Mucosa of descending colon (tissue), 3 donors: Measurements from ENCODE around the gene BCL10. TPM values are rescaled to one million over a fixed set of nuclear protein-coding genes. Genes with fewer than 3 reads are reported as not detected.

ENCODE experiments used
- ATAC-seq: fragments of 200-7000 bp; cut with Tn5 transposase; one replicate; pipeline ENCODE4 v1.9.1; 2020; ENCODE audit warnings: mild to moderate bottlenecking, moderate library complexity
- DNase-seq, 3 donors: peaks; one replicate each; pipeline ENCODE4 v3.0.0-alpha.2; 2020
- H3K36me3 ChIP-seq: fragments of 200-600 bp; one replicate; pipeline ENCODE4 v1.8.0; 2021; ENCODE audit warnings: low read depth, mild to moderate bottlenecking
- H3K4me1 ChIP-seq: fragments of 200-600 bp; one replicate; pipeline ENCODE4 v1.8.0; 2021; ENCODE audit warnings: low read depth, mild to moderate bottlenecking
- H3K4me3 ChIP-seq: fragments of 200-600 bp; one replicate; pipeline ENCODE4 v1.8.0; 2021; ENCODE audit warnings: mild to moderate bottlenecking
- H3K9me3 ChIP-seq: fragments of 200-600 bp; one replicate; pipeline ENCODE4 v1.8.0; 2021; ENCODE audit warnings: mild to moderate bottlenecking
- intact Hi-C, 2 donors: fragments of 100-400 bp; cut with DNase I in 1 of 2; cut with micrococcal nuclease in 1 of 2; formaldehyde crosslinking; loops; one replicate each; pipeline versions ENCODE4 v1.11.0 to v1.11.1; 2022; cut with DNase I, micrococcal nuclease
- total RNA-seq, 3 donors: library from RNA; stranded (reverse); fragmentation: NEBNext Ultra II Directional in 2 of 3; extraction: Animal tissue kit (Norgen Biotek cat#: 25700) in 2 of 3; gene quantifications; one replicate each; pipeline versions ENCODE4 v1.2.1 to v1.2.4, GENCODE V29; 2021 to 2023
- TF ChIP-seq, protein P1 (sequence below): fragments of 200-600 bp; IDR thresholded peaks from one replicate; pipeline ENCODE4 v1.8.0; 2022; ENCODE audit warnings: antibody characterized with exemption, mild to moderate bottlenecking
- donor health status: DM: no; HTN: no; CAD: no; lungs with moderate emphysema.
- donor health status: DM: no; HTN: no; CAD: no.
- donor health status: DM: no; HTN: yes; CAD: no.

Gene BCL10
- total RNA-seq, 3 donors from 2014 or later: 63.5 to 128 (median 121) TPM

DNA sequence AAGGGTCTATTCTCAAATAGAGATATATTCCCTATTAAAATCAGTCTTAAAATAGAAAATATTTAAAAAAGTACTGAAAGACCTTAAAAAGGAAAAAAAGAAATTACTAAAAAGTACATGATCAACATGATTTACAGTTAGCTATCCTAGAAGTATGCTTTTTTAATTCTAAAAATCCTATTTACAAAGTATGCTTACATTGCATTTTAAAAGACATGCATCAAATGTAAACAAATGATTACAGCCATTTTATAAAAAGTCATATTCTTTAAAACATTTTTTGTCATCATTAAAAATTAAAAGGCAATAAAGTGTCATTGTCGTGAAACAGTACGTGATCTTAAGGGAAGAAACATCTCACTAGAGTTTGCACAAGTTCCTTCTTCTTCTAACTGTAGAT lies 9.1 kb downstream of the BCL10 start:
- DNase-seq (no peak), ATAC-seq (no peak)
- intact Hi-C loops: no loop called here
- Histone ChIP-seq H3K9me3 (no peaks in the 10 kb centered on the region), H3K4me1 (peaks cover 27% of the 10 kb centered on the region), H3K36me3 (peaks cover 14% of the 10 kb centered on the region), H3K4me3 (no peak overlapping the region)
- TF ChIP-seq, protein P1, sequence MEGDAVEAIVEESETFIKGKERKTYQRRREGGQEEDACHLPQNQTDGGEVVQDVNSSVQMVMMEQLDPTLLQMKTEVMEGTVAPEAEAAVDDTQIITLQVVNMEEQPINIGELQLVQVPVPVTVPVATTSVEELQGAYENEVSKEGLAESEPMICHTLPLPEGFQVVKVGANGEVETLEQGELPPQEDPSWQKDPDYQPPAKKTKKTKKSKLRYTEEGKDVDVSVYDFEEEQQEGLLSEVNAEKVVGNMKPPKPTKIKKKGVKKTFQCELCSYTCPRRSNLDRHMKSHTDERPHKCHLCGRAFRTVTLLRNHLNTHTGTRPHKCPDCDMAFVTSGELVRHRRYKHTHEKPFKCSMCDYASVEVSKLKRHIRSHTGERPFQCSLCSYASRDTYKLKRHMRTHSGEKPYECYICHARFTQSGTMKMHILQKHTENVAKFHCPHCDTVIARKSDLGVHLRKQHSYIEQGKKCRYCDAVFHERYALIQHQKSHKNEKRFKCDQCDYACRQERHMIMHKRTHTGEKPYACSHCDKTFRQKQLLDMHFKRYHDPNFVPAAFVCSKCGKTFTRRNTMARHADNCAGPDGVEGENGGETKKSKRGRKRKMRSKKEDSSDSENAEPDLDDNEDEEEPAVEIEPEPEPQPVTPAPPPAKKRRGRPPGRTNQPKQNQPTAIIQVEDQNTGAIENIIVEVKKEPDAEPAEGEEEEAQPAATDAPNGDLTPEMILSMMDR: no peak

DNA sequence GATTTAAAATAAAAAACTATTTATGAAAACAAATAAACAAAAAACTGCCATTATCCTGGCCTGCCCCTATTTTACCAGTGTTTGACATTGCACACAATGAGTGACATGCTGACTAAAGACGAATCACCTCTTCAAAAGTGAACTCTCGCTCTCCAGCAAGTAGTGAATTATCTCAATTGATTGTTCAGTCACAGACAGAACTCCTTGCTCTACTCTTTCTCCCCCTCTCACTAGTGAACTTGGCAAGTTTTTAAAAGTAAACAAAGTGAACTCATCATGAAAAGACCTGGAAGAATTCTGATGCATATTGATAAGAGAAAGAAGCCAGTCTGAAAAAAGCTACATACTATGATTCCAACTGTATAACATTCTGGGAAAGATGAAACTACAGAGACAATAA lies 12.3 kb downstream of the BCL10 start:
- ATAC-seq: no peak
- no peak overlapping the region for H3K4me3 ChIP-seq
- no peaks in the 10 kb centered on the region for H3K9me3 ChIP-seq
- peaks cover 7% of the 10 kb centered on the region for H3K36me3 ChIP-seq
- TF ChIP-seq, protein P1: no peak
- intact Hi-C loops: loop anchor here in 1 of 2 donors (5.0 kb wide), 2 partner anchors 267 to 322 kb away; partner anchors contain the start of gene MCOLN2
- peaks cover 5% of the 10 kb centered on the region for H3K4me1 ChIP-seq
- no peak for DNase-seq

DNA sequence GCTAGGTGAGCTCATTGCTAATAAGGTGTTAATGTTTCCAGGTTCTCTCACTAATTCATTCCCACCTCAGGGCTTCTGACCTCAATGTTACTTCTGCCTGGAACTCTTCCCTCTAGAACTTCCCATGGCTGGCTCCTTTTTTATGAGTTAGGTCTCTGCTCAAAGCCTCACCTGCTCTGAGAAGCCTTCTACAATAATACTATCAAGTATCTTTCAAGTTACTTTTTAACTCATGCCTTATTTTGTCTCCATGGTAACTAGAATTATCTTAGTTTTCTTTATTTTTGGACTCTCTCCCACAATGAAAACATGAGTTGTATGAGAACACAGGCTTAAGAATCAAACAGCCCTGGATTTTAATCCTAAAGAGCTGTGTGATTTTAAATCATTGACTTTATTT lies 13.4 kb downstream of the BCL10 start:
- DNase-seq (no peak), ATAC-seq (peak; percentile 6)
- intact Hi-C loops: loop anchor here in 1 of 2 donors (5.0 kb wide), 2 partner anchors 266 to 321 kb away; partner anchors contain the start of gene MCOLN2
- TF ChIP-seq, protein P1: no peak
- Histone ChIP-seq H3K4me1 (peaks cover 11% of the 10 kb centered on the region), H3K4me3 (no peak overlapping the region), H3K36me3 (peaks cover 4% of the 10 kb centered on the region), H3K9me3 (no peaks in the 10 kb centered on the region)

DNA sequence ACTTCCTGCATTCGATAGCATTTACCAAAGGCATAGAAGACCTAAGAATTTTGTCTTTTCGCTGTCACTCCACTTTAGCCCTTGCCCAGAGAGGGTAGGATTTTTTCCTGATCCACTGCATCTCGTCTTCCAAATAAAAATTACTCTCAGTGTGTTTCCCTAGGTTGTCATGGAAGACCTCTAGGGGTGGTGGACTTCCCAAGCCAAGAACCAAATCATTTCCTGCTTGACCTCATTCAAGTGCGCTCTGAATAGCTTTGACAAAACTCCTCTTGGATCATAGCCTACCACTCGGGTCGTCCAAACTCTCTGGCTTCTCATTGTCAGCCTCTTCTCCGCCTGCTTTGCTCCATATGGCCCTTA lies 16.5 kb downstream of the BCL10 start:
- TF ChIP-seq, protein P1: no peak

DNA sequence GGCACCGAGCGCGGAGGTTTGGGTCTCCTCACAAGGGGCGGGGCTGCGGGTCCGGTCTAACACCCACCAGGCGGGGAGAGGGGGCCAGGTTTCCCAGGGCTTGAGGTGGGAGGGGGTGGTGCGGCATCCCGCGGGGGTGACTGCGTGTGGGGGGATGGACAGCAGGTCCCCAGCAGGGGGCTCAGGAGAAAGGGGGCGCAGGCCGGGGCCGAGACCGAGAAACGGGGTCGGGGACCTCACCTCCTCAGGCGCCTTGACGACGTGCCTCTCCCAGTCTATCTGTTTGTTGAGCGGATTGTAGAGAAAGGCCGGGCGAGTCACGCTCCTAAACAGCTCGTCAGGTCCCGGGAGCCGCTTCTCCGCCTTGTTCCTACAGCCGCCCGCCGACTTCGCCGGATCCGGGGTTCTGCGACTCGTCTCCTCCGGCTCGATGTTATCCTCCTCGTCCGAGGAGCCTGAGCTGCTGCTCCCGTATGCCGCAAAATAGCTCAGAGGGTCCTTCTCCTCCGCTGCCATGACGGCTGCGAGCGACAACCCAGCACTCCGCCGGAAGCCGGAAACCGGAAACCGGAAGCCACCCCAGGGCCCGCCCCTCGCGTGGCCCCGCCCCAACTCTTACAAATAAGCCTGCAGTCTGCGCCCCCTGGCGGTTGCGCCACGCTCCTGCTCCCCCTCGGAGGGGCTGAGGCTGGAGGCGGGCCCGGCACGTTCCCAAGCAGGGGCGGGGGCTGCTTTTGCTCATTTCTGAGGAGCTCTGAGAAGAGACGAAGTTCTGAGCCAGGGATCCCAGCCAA lies 17.1 kb downstream of the BCL10 start, which contains the start of gene C1orf52:
Gene C1orf52 (minus strand): TSS at position 545 of the 794 bp plus-strand sequence. CDS start 29 bp downstream, at position 516.
- ATAC-seq: peak; percentile 98
- Histone ChIP-seq H3K4me1 (peaks cover 21% of the 10 kb centered on the region), H3K9me3 (no peaks in the 10 kb centered on the region), H3K36me3 (no peaks in the 10 kb centered on the region), H3K4me3 (peak within 1 kb of the TSS; percentile 97)
- peak; percentile 96 to 99 (median 97) for DNase-seq
- TF ChIP-seq, protein P1: peak; percentile 99
- intact Hi-C loops: loop anchor here (5.0 to 10.0 kb wide), 3 partner anchors 55 to 315 kb away; partner anchors contain the start of gene SYDE2 (in 1 of the 2)

More for the DNA sequence above, 16.5 kb downstream of the BCL10 start:
- intact Hi-C loops: loop anchor here (5.0 to 10.0 kb wide), 5 partner anchors 55 to 318 kb away; partner anchors contain the start of genes MCOLN2 (in 1 of the 2) and SYDE2 (in 1 of the 2)
- Histone ChIP-seq H3K4me1 (peaks cover 21% of the 10 kb centered on the region), H3K36me3 (no peaks in the 10 kb centered on the region), H3K9me3 (no peaks in the 10 kb centered on the region), H3K4me3 (no peak overlapping the region)
- ATAC-seq (peak; percentile 7), DNase-seq (no peak)
